NCI-H2107 treated with DMSO at 0.1 percent for 48 hours (cell line): Measurements from ENCODE around the gene SMG7.

Experiments used
- DNase-seq: peaks from one replicate; lab custom pipeline; 2025; ENCODE audit not compliant: unreplicated experiment; lab: John Stamatoyannopoulos, UW

The SMG7 gene

DNA sequence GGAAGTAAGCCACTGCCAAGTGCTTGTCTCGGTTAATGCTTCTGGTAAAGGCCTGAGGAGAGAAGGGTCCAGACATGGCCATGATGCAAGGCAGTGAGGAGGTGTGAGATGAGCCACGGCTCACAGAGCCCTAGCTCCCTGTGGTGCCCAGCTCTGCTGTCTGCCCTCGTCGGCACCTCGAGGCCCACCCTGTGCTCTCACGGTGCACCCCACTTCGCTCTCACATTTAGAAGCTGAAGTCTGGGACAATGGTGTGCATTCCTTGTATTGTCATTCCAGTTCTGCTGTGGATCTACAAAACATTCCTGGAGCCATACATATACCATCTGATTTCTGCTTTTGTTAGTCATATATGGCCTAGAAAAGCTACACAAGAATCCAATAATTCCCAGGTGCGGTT is 114.6 kb downstream of the SMG7 start:
- no peak for DNase-seq

DNA sequence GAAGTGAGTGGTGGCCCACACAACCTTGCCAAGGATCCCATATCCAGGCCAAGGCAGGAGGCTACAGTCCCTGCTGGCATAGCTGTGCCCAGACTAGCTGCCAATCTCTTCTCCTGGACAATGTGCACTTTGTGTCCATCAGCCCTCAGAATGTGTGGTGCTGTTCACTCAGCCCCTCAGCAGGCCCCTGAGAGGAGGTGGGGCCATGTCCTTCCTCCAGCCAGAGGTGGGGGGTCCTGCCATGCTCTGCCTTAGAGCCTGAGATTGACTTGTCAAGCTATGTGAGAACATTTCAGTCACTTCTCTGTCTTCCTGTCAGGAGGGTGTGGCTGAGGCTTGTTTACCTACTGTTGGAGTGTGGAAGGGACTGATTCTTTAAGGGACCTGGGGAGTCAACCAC is 116.5 kb downstream of the SMG7 start:
- DNase-seq: no peak

DNA sequence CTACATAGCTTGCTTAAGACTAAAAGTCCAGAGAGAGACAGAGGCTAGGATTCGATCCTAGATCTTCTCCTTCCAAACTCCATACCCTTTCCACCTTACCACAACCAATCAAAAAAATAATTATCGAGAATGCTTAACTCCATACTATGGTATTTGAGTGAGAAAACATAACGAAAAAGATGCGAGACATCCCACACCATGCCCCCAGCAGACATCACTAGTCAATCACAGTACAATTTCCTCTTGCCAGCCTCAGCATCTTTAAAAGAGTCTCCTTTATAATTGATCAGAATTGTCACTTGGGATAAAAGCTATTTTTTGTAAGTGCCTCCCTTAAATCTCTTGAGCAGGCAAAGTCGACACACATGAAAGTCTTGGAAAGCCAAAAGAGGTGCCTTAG is 117.1 kb downstream of the SMG7 start:
- DNase-seq: no peak

DNA sequence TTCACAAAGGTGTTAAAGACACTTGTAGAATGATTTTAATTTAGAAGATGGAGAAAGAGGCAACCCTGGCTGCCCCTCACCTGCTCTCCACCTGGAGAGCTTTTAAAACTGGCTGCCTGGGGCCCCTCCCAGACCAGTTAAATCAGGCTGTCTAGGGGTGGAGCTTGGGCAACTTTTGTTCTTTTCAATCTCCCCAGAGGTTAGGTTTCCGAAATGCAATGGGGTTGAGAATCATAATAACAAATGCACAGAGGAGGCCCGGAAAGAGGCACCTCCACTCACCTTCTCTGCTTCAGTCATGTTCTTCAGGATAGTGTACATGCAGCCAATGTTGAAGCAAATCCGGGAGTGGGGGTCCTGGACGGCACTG is 117.6 kb downstream of the SMG7 start:
- peak; percentile 17 for DNase-seq

DNA sequence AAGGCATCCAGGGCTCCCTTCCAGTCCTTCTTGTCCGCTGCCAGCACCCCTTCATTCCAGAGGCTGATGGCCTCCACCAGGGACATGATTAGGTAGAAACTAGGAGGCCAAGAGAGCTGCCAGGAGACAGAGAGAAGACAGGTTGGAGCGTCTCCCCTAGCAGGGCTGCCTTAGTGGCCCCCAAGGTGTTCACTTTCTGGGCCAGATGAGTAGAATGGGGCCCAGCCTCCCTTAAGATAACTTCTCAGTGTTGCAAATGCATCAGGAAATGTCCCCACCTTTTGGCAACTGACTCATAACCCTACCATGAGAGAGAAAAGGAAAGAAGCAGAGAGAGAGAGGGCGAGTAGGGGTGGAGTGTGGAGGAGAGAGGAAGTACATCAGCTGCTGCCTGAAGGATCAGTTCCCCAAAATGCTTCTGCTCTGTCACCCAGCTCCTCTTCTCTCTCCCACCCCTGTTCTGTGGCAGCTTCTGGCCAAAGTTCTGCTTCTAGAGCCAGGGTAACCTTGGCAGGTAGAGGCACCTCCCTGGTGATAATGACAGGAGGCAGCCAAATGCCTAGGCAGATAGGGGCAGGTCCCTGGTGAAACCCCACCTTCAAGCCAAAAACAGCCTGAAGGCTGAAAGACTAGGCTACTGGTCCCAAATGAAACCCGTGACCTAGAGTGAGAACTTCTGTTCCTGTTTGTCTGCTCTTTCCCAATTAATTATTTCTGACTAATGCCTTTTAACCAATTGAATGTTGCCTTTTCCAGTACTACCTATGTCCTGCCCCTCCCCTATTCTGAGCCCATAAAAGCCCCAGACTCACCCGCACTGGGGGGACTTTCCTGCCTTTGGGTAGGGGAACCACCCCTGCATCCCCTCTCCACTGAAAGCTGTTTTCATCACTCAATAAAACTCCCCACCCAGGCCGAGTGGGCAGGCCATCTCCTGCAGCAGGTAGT is 118.2 kb downstream of the SMG7 start, which contains the start of gene NCF2:
TSS of gene NCF2 (minus strand) at position 216 of the 948 bp plus-strand sequence. CDS start at position 86, 130 bp downstream.
- DNase-seq: no peak

DNA sequence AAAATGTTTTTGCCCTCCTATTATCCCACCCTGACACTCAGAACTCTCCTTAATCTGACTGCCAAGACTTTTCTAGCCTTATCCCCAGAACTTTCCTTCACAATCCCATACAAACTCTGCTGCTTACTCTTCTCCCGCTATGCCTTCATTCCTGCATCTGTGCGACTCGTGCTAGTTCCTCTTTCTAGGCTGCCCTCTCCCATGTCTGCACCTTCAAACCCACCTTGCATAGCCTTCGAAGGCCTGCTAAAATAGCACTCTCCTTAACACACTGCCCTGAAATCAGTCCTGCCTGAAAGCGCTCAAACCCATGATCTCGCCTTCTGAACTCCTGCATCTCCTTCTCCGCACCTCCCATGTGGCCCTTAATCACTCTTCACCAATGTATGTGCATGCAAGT is 120.4 kb downstream of the SMG7 start:
- DNase-seq: no peak

DNA sequence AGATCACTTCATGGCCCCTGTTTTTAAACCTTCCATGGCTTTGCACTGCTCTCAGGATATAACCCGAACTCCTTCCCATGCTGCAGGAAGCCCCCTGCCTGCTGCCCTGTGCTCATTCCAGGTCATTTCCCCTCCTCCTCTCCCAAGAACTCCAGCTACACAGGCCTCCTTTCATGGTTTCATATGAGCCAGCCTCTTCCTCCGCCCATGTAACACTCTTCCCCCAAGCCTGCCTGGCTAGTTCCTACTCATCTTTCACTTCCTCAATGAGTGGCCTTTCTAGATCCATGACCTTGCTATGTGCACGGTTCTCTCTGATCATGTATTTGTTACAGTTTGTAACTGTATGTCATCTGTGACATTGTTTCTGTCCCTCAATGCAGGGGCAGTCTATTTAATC is 121.1 kb downstream of the SMG7 start:
- DNase-seq: no peak

DNA sequence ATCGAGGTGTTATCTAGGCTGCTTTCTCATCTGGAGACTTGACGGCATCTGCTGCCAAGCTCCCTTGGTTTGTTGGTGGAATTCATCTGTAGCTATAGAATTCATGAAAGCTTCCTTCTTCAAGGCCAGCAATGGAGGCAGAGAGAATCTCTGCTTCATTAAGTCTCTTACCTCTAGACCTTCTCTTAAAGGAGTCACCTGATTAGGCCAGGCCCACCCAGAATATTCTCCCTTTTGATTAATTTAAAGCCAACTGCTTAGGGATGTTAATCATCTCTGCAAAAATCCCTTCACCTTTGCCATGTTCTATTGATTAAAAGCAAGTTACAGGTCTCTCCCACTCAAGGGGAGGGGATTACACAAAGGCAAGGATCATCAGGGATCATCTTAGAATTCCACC is 123.2 kb downstream of the SMG7 start:
- no peak for DNase-seq

DNA sequence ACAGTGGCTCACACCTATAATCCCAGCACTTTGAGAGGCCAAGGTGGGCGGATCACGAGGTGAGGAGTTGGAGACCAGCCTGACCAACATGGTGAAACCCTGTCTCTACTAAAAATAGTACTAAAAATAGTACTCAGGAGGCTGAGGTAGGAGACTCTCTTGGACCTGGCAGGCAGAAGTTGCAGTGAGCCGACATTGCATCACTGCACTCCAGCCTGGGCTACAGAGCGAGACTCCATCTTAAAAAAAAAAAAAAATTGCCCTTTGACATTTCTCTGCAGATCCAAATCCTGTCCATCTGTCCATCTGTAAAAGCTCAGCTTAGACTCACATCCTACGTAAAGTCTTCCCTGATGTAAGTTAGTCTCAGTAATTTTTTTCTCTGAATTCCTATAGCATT is 124.2 kb downstream of the SMG7 start:
- DNase-seq: no peak

DNA sequence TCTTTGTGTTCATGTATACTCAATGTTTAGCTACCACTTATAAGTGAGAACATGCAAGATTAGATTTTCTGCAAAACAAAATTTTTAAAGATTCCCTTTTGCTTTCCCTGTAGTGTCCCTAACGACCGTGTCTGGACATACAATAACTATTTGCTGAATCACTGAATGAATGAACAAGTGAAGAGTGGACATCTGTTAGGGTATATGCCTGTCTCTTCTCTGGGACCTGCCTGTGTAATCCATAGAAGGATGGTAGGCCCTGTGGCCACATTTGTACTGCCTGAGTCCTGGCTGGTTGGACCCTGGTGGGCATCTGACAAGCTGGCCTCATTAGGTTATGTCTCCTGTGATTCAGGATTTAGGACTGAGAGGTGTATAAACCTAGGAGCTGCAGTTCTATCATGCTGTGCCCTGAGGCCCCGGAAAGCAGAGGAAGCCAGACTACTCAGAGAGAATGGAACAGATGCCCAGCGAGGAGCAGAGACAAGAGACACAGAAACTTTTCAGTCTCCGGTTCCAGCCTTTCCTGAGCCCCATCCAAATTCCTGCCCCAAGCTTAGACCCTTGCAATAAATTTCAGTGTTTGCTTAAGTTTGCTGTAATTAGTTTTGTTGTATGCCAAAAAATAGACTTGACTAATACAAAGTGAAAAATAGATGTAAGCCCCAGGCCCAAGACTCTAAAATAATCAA is 125.5 kb downstream of the SMG7 start:
- no peak for DNase-seq

DNA sequence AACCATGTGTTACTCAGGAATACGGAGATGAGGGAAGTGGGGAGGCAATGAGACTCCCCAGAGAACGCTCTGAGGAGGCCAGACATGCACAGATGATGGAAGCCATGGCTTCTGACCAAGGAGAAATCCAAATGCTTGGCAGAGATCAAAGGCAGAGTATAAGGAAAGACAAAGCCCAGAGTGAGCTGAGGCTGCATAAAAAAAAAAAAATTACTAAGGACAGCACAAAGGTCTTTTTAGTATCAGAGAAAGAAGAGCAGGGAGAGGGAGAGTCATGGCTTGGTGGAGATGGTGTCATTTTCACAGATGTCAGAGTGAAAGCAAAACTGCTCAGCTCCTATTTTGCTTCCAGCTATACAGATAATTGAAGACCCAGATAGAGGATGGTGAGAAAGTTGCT is 126.1 kb downstream of the SMG7 start:
- DNase-seq: no peak

DNA sequence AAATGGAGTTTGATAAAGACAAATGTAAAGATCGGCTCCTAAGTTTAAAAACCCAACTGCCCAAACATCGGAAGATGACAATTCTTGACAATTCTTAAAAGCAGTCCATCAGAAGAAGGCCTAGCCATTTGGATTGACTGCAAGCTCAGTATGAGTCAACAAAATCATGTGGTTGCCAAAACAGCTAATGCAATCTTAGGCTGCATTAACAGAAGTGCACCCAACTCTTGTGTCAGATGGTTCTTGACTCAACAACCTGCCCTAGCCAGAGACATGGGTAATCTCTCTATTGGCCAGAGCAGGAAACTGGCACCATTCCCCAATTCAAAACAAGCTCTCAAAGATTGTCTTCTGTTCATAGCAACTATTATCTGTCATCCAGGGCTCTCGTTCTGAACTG is 127.8 kb downstream of the SMG7 start:
- no peak for DNase-seq

DNA sequence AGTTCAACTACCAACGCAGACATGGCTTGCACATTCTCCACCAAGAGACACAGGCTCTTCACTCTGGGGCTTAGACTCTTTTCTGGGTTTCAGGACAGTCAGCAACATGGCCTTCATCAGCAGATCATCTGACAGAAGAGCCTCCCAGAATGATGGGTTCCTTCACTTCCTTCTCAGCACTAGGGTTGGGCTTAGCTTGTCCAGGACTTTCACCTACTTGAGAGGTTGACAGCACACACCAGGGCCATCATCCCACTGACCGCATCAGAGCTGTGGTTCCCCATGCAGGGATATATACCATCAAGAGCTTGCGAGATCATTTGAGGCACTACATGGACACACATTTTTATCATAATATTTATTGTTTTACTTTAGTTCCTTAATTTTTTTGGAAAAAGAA is 128.3 kb downstream of the SMG7 start:
- DNase-seq: no peak

DNA sequence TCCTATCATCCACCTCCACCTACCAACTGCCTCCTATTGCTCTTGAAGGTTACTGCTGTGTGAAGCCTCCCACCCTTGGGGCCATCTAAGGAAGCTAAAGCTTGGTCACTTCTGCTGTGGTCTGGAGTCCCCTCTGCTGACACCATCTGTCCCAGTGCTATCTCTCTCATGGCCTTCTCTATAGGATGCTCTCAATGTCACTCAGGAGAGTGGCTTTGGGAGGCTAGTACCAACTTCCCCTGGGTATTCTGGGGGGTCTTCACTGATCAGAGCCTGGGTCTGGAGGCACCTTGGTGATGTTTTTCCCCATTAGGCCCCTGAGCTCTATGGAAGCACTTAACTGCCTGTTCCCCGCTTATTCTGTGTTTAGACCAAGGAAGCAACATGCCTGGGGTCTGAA is 130.2 kb downstream of the SMG7 start:
- no peak for DNase-seq
